Ovary (tissue), 3 donors: ENCODE measurements around the gene MED27.

Source experiments
- CTCF ChIP-seq, 3 donors: fragments of 450-650 bp in 2 of 3; fragments of 200-600 bp in 1 of 3; IDR thresholded peaks; one replicate each; pipeline versions ENCODE4 v1.5.1 to v1.8.0; 2016 to 2022; ENCODE audit warnings: antibody characterized with exemption in 3 of 3, mild to moderate bottlenecking in 1 of 3
- EP300 ChIP-seq: sonication (generic); formaldehyde crosslinking; IDR thresholded peaks from one replicate; pipeline ENCODE4 v1.6.1; 2017; ENCODE audit warnings: antibody characterized with exemption
- POLR2A ChIP-seq: fragments of 450-650 bp; IDR thresholded peaks from one replicate; pipeline ENCODE4 v1.6.1; 2017; ENCODE audit warnings: antibody characterized with exemption, mild to moderate bottlenecking, moderate library complexity
- donor health status: DM: no; HTN: no; CAD: no.

- no peak for TF ChIP-seq CTCF (IDR thresholded peaks at IDR 0.05)
- TF ChIP-seq POLR2A, result no peak
- no peak for TF ChIP-seq EP300
These were observed 51.7 kb downstream of the MED27 start for GRCh38 chr9:132027752-132028663.
